Activated naive CD4-positive, alpha-beta T cell treated with anti-CD3 and anti-CD28 coated beads, Interleukin-2, amount 10 ng/mL, durations not matched to agents 7 days and 5 days (primary cell): ENCODE results near the gene LCK.

Experiments used
- CTCF ChIA-PET: fragments of 350-600 bp; sonication (Branson Sonifier 250); formaldehyde crosslinking; loops from one replicate; lab custom pipeline; 2021; ENCODE audit warnings: antibody characterized with exemption; lab: Charles Lee
- DNase-seq: peaks from one replicate; pipeline ENCODE4 v3.0.0-alpha.2; 2020
- H3K27ac Mint-ChIP-seq: one replicate; pipeline ENCODE4 v1.8.0; 2021; ENCODE audit warnings: mild to moderate bottlenecking, moderate library complexity, mixed read lengths
- H3K27me3 Mint-ChIP-seq: one replicate; pipeline ENCODE4 v1.8.0; 2021; ENCODE audit warnings: mild to moderate bottlenecking, mixed read lengths
- H3K36me3 Mint-ChIP-seq: one replicate; pipeline ENCODE4 v1.8.0; 2021; ENCODE audit warnings: mixed read lengths
- H3K4me1 Mint-ChIP-seq: one replicate; pipeline ENCODE4 v1.8.0; 2021; ENCODE audit warnings: mixed read lengths
- H3K4me3 Mint-ChIP-seq: one replicate; pipeline ENCODE4 v1.8.0; 2021; ENCODE audit warnings: mild to moderate bottlenecking, moderate library complexity, mixed read lengths
- H3K9me3 Mint-ChIP-seq: one replicate; pipeline ENCODE4 v1.8.0; 2021; ENCODE audit warnings: mixed read lengths

Gene LCK

GRCh38 chr1:32299327-32299726, 48.3 kb downstream of the LCK start:
- H3K36me3 Mint-ChIP-seq: peaks cover 49% of the 10 kb centered on the region
- CTCF ChIA-PET: no interaction called here
- H3K9me3 Mint-ChIP-seq: no peaks in the 10 kb centered on the region
- H3K4me3 Mint-ChIP-seq: no peak overlapping the region
- peak overlapping the region; percentile 55 for H3K27ac Mint-ChIP-seq
- no peaks in the 10 kb centered on the region for H3K27me3 Mint-ChIP-seq
- peaks cover 57% of the 10 kb centered on the region for H3K4me1 Mint-ChIP-seq
- no peak for DNase-seq

- no peak for DNase-seq
- Mint-ChIP-seq H3K27me3 (no peaks in the 10 kb centered on the region), H3K4me1 (peaks cover 46% of the 10 kb centered on the region), H3K4me3 (no peak overlapping the region), H3K9me3 (peaks cover 2% of the 10 kb centered on the region), H3K27ac (no peak overlapping the region), H3K36me3 (peaks cover 51% of the 10 kb centered on the region)
- CTCF ChIA-PET: interaction anchor here (1.2 to 2.2 kb wide), 2 partner anchors 11 to 17 kb away, joined by 4 to 5 read pairs; partner anchors contain the start of gene HDAC1
Measured at GRCh38 chr1:32303358-32303757, 52.3 kb downstream of the LCK start.

GRCh38 chr1:32303997-32304622, 53.0 kb downstream of the LCK start:
- no peak overlapping the region for H3K4me3 Mint-ChIP-seq
- H3K9me3 Mint-ChIP-seq: peaks cover 2% of the 10 kb centered on the region
- H3K27ac Mint-ChIP-seq: peak overlapping the region; percentile 2
- peaks cover 56% of the 10 kb centered on the region for H3K36me3 Mint-ChIP-seq
- no peak for DNase-seq
- CTCF ChIA-PET: interaction anchor here (0.8 to 2.2 kb wide), 3 partner anchors 12 to 88 kb away, joined by 3 to 5 read pairs (median 4); partner anchors contain the start of gene HDAC1
- H3K4me1 Mint-ChIP-seq: peaks cover 48% of the 10 kb centered on the region
- H3K27me3 Mint-ChIP-seq: no peaks in the 10 kb centered on the region

- H3K4me3 Mint-ChIP-seq: no peak overlapping the region
- H3K27ac Mint-ChIP-seq: no peak overlapping the region
- no peak for DNase-seq
- CTCF ChIA-PET: no interaction called here
- H3K27me3 Mint-ChIP-seq: no peaks in the 10 kb centered on the region
- peaks cover 56% of the 10 kb centered on the region for H3K36me3 Mint-ChIP-seq
- H3K9me3 Mint-ChIP-seq: peaks cover 2% of the 10 kb centered on the region
- H3K4me1 Mint-ChIP-seq: peaks cover 47% of the 10 kb centered on the region
Measured at GRCh38 chr1:32305310-32305709, 54.2 kb downstream of the LCK start.

DNA sequence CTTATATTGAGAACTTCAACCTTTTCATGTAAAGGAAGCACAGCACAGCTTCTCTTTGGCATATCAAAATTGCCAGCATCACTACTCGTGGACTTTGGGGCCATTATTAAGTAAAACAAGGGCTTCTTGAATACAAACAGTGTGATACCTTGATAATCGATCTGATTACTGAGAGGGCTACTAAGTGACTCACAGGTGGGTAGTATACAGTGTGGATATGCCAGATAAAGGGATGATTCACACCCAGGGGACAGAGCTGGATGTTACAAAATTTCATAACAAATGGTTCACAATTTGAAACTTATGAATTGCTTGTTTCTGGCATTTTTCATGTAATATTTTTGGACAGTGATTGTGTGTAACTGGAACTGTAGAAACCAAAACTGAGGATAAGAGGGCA, 56.3 kb downstream of the LCK start:
- peaks cover 2% of the 10 kb centered on the region for H3K9me3 Mint-ChIP-seq
- CTCF ChIA-PET: no interaction called here
- no peaks in the 10 kb centered on the region for H3K27me3 Mint-ChIP-seq
- DNase-seq: no peak
- H3K27ac Mint-ChIP-seq: peak overlapping the region; percentile 60
- no peak overlapping the region for H3K4me3 Mint-ChIP-seq
- H3K4me1 Mint-ChIP-seq: peaks cover 56% of the 10 kb centered on the region
- H3K36me3 Mint-ChIP-seq: peaks cover 50% of the 10 kb centered on the region

- Mint-ChIP-seq H3K4me3 (no peak overlapping the region), H3K36me3 (peaks cover 41% of the 10 kb centered on the region), H3K27me3 (no peaks in the 10 kb centered on the region), H3K9me3 (peaks cover 2% of the 10 kb centered on the region), H3K27ac (peak overlapping the region; percentile 19), H3K4me1 (peaks cover 57% of the 10 kb centered on the region)
- no peak for DNase-seq
- CTCF ChIA-PET: no interaction called here
Measured at GRCh38 chr1:32309960-32310359, 58.9 kb downstream of the LCK start.

- Mint-ChIP-seq H3K4me1 (peaks cover 56% of the 10 kb centered on the region), H3K36me3 (peaks cover 38% of the 10 kb centered on the region), H3K27ac (peak overlapping the region; percentile 9), H3K27me3 (no peaks in the 10 kb centered on the region), H3K4me3 (no peak overlapping the region), H3K9me3 (no peaks in the 10 kb centered on the region)
- no peak for DNase-seq
- CTCF ChIA-PET: interaction anchor here (0.8 to 1.3 kb wide), 2 partner anchors 16 to 96 kb away, joined by 3 to 4 read pairs; no protein-coding TSS in a partner anchor
Measured at GRCh38 chr1:32311709-32312393, 60.8 kb downstream of the LCK start.

DNA sequence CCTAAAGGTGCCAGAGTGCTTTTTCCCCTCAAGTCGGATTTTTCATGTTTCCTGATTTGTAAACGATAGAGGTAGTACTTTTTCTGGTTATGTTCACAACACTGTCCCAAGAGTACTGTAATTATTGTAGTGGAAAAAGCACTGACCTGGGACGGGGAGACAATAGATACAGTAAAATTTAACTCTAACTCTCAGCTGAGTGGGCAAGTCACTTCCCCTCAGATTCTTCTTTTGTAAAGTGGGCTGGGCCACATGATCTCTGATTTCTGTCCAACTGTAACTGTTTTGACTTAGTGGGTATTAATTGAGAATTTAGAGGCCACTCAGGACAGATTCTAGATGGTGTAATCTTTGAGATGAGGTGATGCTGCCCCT, 65.8 kb downstream of the LCK start:
- peaks cover 43% of the 10 kb centered on the region for H3K4me1 Mint-ChIP-seq
- no peaks in the 10 kb centered on the region for H3K9me3 Mint-ChIP-seq
- CTCF ChIA-PET: no interaction called here
- no peak for DNase-seq
- no peak overlapping the region for H3K27ac Mint-ChIP-seq
- H3K27me3 Mint-ChIP-seq: no peaks in the 10 kb centered on the region
- peaks cover 32% of the 10 kb centered on the region for H3K36me3 Mint-ChIP-seq
- no peak overlapping the region for H3K4me3 Mint-ChIP-seq

- peaks cover 42% of the 10 kb centered on the region for H3K36me3 Mint-ChIP-seq
- no peak overlapping the region for H3K4me3 Mint-ChIP-seq
- H3K27me3 Mint-ChIP-seq: no peaks in the 10 kb centered on the region
- CTCF ChIA-PET: interaction anchor here (1.1 kb wide), 1 partner anchor 9 kb away, joined by 3 read pairs; no protein-coding TSS in a partner anchor
- peak overlapping the region; percentile 14 for H3K27ac Mint-ChIP-seq
- DNase-seq: no peak
- no peaks in the 10 kb centered on the region for H3K9me3 Mint-ChIP-seq
- H3K4me1 Mint-ChIP-seq: peaks cover 52% of the 10 kb centered on the region
Measured at GRCh38 chr1:32318127-32318869, 67.2 kb downstream of the LCK start.

DNA sequence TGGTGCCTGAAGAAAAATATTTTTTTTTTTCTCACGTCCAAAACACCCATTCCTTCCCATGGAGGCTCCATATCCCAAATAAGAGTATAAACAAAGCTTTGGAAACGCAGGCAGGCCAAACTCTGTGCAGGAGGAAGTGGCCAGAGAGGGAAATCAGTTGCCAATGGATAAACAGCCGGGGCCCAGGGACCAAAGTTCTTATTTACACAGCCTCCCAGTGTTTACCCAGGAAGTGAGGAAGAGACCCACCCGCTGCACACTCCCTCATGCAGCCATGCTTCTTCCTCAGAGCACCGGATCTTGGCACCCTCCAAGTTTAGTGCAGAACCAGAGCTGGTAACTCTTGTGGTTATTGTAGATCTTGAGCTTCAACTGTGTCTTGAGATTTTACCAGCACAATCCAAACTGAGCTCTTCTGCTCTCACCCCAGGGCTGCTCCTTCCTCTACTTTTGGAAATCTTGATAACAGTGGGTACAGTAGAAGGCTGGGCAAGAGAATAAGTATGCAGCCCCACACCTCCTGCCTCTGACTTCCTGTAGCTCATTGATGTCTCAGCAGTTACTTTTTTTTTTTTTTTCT, 70.7 kb downstream of the LCK start:
- Mint-ChIP-seq H3K27me3 (no peaks in the 10 kb centered on the region), H3K36me3 (peaks cover 50% of the 10 kb centered on the region), H3K27ac (peak overlapping the region; percentile 95), H3K4me3 (peak overlapping the region; percentile 63), H3K4me1 (peaks cover 59% of the 10 kb centered on the region), H3K9me3 (no peaks in the 10 kb centered on the region)
- DNase-seq: peak; percentile 60
- CTCF ChIA-PET: interaction anchor here (0.6 to 5.3 kb wide), 9 partner anchors 11 to 122 kb away, joined by 3 to 22 read pairs (median 5); partner anchors contain the start of genes FAM229A, MARCKSL1 and TSSK3

DNA sequence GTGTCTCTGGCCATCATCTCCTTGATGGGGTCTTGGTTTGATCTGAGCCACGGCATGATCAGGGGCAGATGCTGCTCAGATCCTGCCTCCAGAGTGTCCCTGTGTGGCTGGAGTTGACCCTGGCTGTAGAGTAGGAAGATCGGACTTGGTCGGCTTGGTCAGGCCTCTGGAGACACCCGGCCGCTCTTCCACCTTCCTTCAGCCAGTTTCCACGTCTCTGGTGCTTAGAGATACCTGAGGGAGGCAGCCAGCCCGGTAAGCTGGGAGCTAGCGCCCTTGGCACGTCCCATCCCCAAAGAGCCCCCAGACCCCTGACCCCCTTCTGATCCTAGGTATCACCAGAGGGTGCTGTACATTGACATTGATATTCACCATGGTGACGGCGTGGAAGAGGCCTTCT, 76.1 kb downstream of the LCK start:
- CTCF ChIA-PET: no interaction called here
- DNase-seq: no peak
- Mint-ChIP-seq H3K9me3 (no peaks in the 10 kb centered on the region), H3K27ac (no peak overlapping the region), H3K27me3 (no peaks in the 10 kb centered on the region), H3K4me1 (peaks cover 26% of the 10 kb centered on the region), H3K36me3 (peaks cover 78% of the 10 kb centered on the region), H3K4me3 (no peak overlapping the region)

DNA sequence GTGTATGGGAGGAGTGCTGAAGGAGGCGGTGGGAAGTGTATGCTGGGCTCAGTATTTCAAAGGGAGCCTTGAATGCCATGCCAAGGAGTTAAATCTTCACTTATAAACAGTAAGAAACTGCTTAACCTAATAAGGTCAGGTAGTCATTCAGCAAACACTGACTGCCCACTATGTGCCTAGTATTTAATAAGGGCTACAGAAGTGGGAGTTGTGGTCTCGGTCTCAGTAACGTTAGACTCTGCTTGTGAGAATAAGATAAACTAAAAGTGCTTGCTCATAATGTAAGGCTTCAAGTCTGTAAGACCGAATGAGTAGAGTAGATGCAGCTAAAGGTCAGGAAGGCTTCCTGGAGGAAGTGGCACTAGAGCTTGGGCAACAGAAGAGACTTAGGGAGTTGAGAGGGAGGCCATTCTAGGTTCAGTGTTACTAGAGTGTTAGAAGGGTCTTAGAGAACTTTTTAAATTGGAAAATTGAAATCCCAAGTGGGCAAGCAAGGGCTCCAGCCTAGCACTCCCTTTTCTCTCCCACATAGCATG, 78.9 kb downstream of the LCK start:
- H3K36me3 Mint-ChIP-seq: peaks cover 77% of the 10 kb centered on the region
- H3K27me3 Mint-ChIP-seq: no peaks in the 10 kb centered on the region
- H3K9me3 Mint-ChIP-seq: no peaks in the 10 kb centered on the region
- peak overlapping the region; percentile 81 for H3K27ac Mint-ChIP-seq
- no peak for DNase-seq
- no peak overlapping the region for H3K4me3 Mint-ChIP-seq
- CTCF ChIA-PET: interaction anchor here (1.3 kb wide), 1 partner anchor 82 kb away, joined by 3 read pairs; no protein-coding TSS in a partner anchor
- peaks cover 27% of the 10 kb centered on the region for H3K4me1 Mint-ChIP-seq

GRCh38 chr1:32330558-32331151, 79.6 kb downstream of the LCK start:
- H3K4me1 Mint-ChIP-seq: peaks cover 25% of the 10 kb centered on the region
- H3K4me3 Mint-ChIP-seq: no peak overlapping the region
- CTCF ChIA-PET: interaction anchor here (1.3 kb wide), 1 partner anchor 82 kb away, joined by 3 read pairs; no protein-coding TSS in a partner anchor
- no peak for DNase-seq
- no peak overlapping the region for H3K27ac Mint-ChIP-seq
- H3K27me3 Mint-ChIP-seq: no peaks in the 10 kb centered on the region
- H3K9me3 Mint-ChIP-seq: no peaks in the 10 kb centered on the region
- H3K36me3 Mint-ChIP-seq: peaks cover 71% of the 10 kb centered on the region
